Amygdala (tissue), 56 donors: ENCODE results near the gene CLDN9.

Experiments used
- DNase-seq, 56 donors: peaks; one replicate each; lab custom pipeline; 2025; lab: John Stamatoyannopoulos, UW

CLDN9 gene

GRCh38 chr16:3027983-3028715, 15.4 kb downstream of the CLDN9 start:
- peak in 41 of 56 donors; percentile 14 to 77 (median 46) for DNase-seq

GRCh38 chr16:3028716-3029319, 16.1 kb downstream of the CLDN9 start:
- DNase-seq: no peak

- no peak for DNase-seq
Observed at GRCh38 chr16:3029491-3030221, 16.9 kb downstream of the CLDN9 start.

- no peak for DNase-seq
Observed at GRCh38 chr16:3030222-3031212, 17.8 kb downstream of the CLDN9 start.

GRCh38 chr16:3032624-3033023, 19.9 kb downstream of the CLDN9 start:
- no peak for DNase-seq

GRCh38 chr16:3035289-3035971, 22.7 kb downstream of the CLDN9 start:
- no peak for DNase-seq

- DNase-seq: no peak
Observed at GRCh38 chr16:3035972-3036725, 23.4 kb downstream of the CLDN9 start.

GRCh38 chr16:3036726-3037315, 24.1 kb downstream of the CLDN9 start, which contains the start of gene BICDL2:
BICDL2 (minus strand) TSS chr16:3036944; CDS start chr16:3035496, 1,448 bp downstream.
- no peak for DNase-seq

GRCh38 chr16:3038256-3038655, 25.5 kb downstream of the CLDN9 start:
- no peak for DNase-seq

GRCh38 chr16:3038896-3039295, 26.2 kb downstream of the CLDN9 start:
- no peak for DNase-seq

GRCh38 chr16:3042376-3042775, 29.7 kb downstream of the CLDN9 start:
- no peak for DNase-seq

- DNase-seq: no peak
Observed at GRCh38 chr16:3044708-3045107, 32.0 kb downstream of the CLDN9 start.

GRCh38 chr16:3045758-3046640, 33.3 kb downstream of the CLDN9 start, which contains the start of gene MMP25:
MMP25 (plus strand) TSS chr16:3046561; CDS start chr16:3046918, 357 bp downstream.
- DNase-seq: peak in 1 of 56 donors; percentile 16

- no peak for DNase-seq
Observed at GRCh38 chr16:3046641-3047386, 34.1 kb downstream of the CLDN9 start.

- no peak for DNase-seq
Observed at GRCh38 chr16:3047387-3047720, 34.6 kb downstream of the CLDN9 start.

- DNase-seq: no peak
Observed at GRCh38 chr16:3049921-3050481, 37.3 kb downstream of the CLDN9 start.
